Panc1 (cell line): Measurements from ENCODE around the gene HSD17B11.

Source experiments
- CTCF ChIP-seq: fragments of 450-650 bp; IDR thresholded peaks from 2 replicates; pipeline ENCODE4 v1.5.1; 2017; ENCODE audit warnings: mild to moderate bottlenecking
- POLR2AphosphoS5 ChIP-seq: IDR thresholded peaks from 2 replicates; pipeline ENCODE4 v1.6.1; 2012; ENCODE audit warnings: mild to moderate bottlenecking, low read depth, low read length, moderate library complexity
- REST ChIP-seq, 2 experiments: IDR thresholded peaks; 2 replicates each; pipeline ENCODE4 v1.6.1; 2011 to 2012; ENCODE audit warnings: low read depth in 2 of 2, control low read depth in 1 of 2, low read length in 1 of 2, mild to moderate bottlenecking in 1 of 2, moderate library complexity in 1 of 2; ENCODE audit not compliant: insufficient read depth in 1 of 2
- SIN3A ChIP-seq: IDR thresholded peaks from 2 replicates; pipeline ENCODE4 v1.6.1; 2012; ENCODE audit warnings: low read depth, mild to moderate bottlenecking, low read length, moderate library complexity, borderline replicate concordance; ENCODE audit not compliant: insufficient read depth
- TCF7L2 ChIP-seq: IDR thresholded peaks from 2 replicates; pipeline ENCODE4 v1.6.1; 2011; ENCODE audit warnings: mild to moderate bottlenecking, low read depth, low read length, inconsistent platforms

- TF ChIP-seq CTCF (no peak), TCF7L2 (no peak), POLR2AphosphoS5 (no peak), REST (IDR thresholded peaks at IDR 0.05; ENCODE audit: insufficient read depth in 1 of 2, low read depth in 2 of 2, low read length in 1 of 2) (no peak), SIN3A (no peak)
Observed at GRCh38 chr4:87311684-87312083, 79.3 kb downstream of the HSD17B11 start.
